Lower leg skin (tissue), 3 donors: ENCODE measurements around the gene PPP1R12B.

ENCODE experiments used
- POLR2A ChIP-seq, 2 donors: fragments of 450-650 bp; IDR thresholded peaks; one replicate each; pipeline ENCODE4 v1.6.1; 2016 to 2017; ENCODE audit warnings: antibody characterized with exemption in 2 of 2, mild to moderate bottlenecking in 1 of 2, moderate library complexity in 1 of 2
- TF ChIP-seq, protein P1 (sequence below), 3 donors: fragments of 450-650 bp; IDR thresholded peaks; one replicate each; pipeline ENCODE4 v1.5.1; 2016; ENCODE audit warnings: antibody characterized with exemption in 3 of 3, mild to moderate bottlenecking in 3 of 3, moderate library complexity in 2 of 3

GRCh38 chr1:202553560-202554038, 205.1 kb downstream of the PPP1R12B start:
- TF ChIP-seq, protein P1, sequence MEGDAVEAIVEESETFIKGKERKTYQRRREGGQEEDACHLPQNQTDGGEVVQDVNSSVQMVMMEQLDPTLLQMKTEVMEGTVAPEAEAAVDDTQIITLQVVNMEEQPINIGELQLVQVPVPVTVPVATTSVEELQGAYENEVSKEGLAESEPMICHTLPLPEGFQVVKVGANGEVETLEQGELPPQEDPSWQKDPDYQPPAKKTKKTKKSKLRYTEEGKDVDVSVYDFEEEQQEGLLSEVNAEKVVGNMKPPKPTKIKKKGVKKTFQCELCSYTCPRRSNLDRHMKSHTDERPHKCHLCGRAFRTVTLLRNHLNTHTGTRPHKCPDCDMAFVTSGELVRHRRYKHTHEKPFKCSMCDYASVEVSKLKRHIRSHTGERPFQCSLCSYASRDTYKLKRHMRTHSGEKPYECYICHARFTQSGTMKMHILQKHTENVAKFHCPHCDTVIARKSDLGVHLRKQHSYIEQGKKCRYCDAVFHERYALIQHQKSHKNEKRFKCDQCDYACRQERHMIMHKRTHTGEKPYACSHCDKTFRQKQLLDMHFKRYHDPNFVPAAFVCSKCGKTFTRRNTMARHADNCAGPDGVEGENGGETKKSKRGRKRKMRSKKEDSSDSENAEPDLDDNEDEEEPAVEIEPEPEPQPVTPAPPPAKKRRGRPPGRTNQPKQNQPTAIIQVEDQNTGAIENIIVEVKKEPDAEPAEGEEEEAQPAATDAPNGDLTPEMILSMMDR (IDR thresholded peaks at IDR 0.05), result no peak
- no peak for TF ChIP-seq POLR2A (IDR thresholded peaks at IDR 0.05)
